Calu3 (cell line): ENCODE measurements around the gene EIF1. TPM values are rescaled to one million over a fixed set of nuclear protein-coding genes. Genes with fewer than 3 reads are reported as not detected.

ENCODE experiments used
- BruUV-seq: library from RNA; stranded (reverse); fragments of 400-500 nt; replicated peaks from 2 replicates; lab custom pipeline; 2021; lab: Mats Ljungman, UMichigan
- CTCF ChIA-PET: fragments of 300-600 bp; sonication (Branson Sonifier 250); formaldehyde crosslinking; loops from one replicate; lab custom pipeline; 2022; ENCODE audit warnings: antibody characterized with exemption; lab: Charles Lee
- DNase-seq: peaks from one replicate; pipeline ENCODE4 v3.0.0; 2022
- H3K27ac Mint-ChIP-seq: one replicate; pipeline ENCODE4 v1.8.0; 2022; ENCODE audit warnings: mixed read lengths; ENCODE audit not compliant: unreplicated experiment
- H3K27me3 Mint-ChIP-seq: one replicate; pipeline ENCODE4 v1.8.0; 2022; ENCODE audit warnings: mixed read lengths; ENCODE audit not compliant: unreplicated experiment
- H3K36me3 Mint-ChIP-seq: one replicate; pipeline ENCODE4 v1.8.0; 2022; ENCODE audit warnings: mild to moderate bottlenecking, moderate library complexity, mixed read lengths; ENCODE audit not compliant: insufficient read depth, unreplicated experiment
- H3K4me1 Mint-ChIP-seq: one replicate; pipeline ENCODE4 v1.8.0; 2022; ENCODE audit warnings: mild to moderate bottlenecking, low read depth, mixed read lengths; ENCODE audit not compliant: unreplicated experiment
- H3K4me3 Mint-ChIP-seq: one replicate; pipeline ENCODE4 v1.8.0; 2022; ENCODE audit warnings: mild to moderate bottlenecking, low read depth, moderate library complexity, mixed read lengths; ENCODE audit not compliant: unreplicated experiment
- H3K9me3 Mint-ChIP-seq: one replicate; pipeline ENCODE4 v1.8.0; 2022; ENCODE audit warnings: low read depth, mixed read lengths; ENCODE audit not compliant: unreplicated experiment
- intact Hi-C: fragments of 100-400 bp; cut with micrococcal nuclease; formaldehyde crosslinking; loops from one replicate; pipeline ENCODE4 v1.10.0; 2022; ENCODE audit not compliant: unreplicated experiment
- total RNA-seq: library from RNA; stranded (reverse); gene quantifications from 2 replicates; pipeline ENCODE4 v1.2.3, GENCODE V29; 2022
- TF ChIP-seq, protein P1 (sequence below): fragments of 200-600 bp; IDR thresholded peaks from one replicate; pipeline ENCODE4 v1.8.0; 2022; ENCODE audit warnings: antibody characterized with exemption; ENCODE audit not compliant: unreplicated experiment

Gene EIF1
- total RNA-seq, 1 experiment from 2014 or later: 937 TPM

DNA sequence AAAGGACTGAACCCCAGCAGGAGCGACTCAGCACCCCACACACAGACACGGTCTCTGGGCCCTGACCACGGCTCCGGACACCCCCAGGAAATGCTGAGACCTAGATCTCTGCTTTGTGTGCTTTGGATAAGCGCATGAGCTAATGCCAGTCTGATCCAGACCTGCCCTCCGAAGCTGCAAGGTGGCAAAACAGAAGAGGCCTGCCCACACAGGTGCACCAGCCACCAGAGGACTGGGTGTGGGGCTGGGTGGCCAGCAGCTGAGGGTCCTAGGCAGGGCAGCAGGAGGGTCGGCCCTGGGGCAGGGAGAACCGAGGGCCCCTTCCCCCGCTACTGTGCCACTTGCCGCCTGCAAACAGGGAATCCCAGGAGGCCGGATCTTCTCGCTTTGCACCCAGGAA, 30.7 kb upstream of the EIF1 start:
- Mint-ChIP-seq H3K27ac (no peak overlapping the region), H3K4me3 (no peak overlapping the region), H3K4me1 (peaks cover 37% of the 10 kb centered on the region), H3K27me3 (no peaks in the 10 kb centered on the region), H3K9me3 (no peaks in the 10 kb centered on the region), H3K36me3 (peaks cover 17% of the 10 kb centered on the region)
- TF ChIP-seq, protein P1, sequence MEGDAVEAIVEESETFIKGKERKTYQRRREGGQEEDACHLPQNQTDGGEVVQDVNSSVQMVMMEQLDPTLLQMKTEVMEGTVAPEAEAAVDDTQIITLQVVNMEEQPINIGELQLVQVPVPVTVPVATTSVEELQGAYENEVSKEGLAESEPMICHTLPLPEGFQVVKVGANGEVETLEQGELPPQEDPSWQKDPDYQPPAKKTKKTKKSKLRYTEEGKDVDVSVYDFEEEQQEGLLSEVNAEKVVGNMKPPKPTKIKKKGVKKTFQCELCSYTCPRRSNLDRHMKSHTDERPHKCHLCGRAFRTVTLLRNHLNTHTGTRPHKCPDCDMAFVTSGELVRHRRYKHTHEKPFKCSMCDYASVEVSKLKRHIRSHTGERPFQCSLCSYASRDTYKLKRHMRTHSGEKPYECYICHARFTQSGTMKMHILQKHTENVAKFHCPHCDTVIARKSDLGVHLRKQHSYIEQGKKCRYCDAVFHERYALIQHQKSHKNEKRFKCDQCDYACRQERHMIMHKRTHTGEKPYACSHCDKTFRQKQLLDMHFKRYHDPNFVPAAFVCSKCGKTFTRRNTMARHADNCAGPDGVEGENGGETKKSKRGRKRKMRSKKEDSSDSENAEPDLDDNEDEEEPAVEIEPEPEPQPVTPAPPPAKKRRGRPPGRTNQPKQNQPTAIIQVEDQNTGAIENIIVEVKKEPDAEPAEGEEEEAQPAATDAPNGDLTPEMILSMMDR: no peak
- DNase-seq: no peak
- intact Hi-C loops: no loop called here
- CTCF ChIA-PET: interaction anchor here (0.9 to 3.0 kb wide), 2 partner anchors 78 to 109 kb away, joined by 5 to 8 read pairs; no protein-coding TSS in a partner anchor
- no TSS peak for BruUV-seq

DNA sequence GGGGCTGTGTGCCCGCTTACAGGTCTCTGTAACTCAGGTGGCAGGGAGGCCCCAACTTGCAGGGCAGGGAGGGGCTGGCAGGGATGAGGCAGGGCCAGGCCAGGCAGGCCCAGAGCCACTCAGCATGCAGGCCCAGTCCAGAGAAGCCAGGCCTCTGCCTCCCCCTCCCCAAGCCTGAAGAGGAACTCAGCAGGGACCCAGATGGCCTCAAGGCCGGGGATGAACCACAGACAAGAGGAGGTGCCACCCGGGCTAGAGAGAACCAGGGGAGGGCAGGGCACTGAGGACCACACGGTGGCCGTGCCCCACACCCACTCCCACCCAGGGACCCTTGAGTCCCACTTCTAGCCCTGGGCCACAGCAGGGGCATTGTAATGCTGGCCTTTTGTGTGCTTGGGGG, 29.8 kb upstream of the EIF1 start:
- TF ChIP-seq, protein P1: no peak
- Mint-ChIP-seq H3K4me1 (peaks cover 41% of the 10 kb centered on the region), H3K27ac (no peak overlapping the region), H3K9me3 (no peaks in the 10 kb centered on the region), H3K27me3 (no peaks in the 10 kb centered on the region), H3K36me3 (peaks cover 17% of the 10 kb centered on the region), H3K4me3 (no peak overlapping the region)
- intact Hi-C loops: no loop called here
- CTCF ChIA-PET: interaction anchor here (3.0 kb wide), 1 partner anchor 110 kb away, joined by 8 read pairs; no protein-coding TSS in a partner anchor
- BruUV-seq: no TSS peak
- no peak for DNase-seq

DNA sequence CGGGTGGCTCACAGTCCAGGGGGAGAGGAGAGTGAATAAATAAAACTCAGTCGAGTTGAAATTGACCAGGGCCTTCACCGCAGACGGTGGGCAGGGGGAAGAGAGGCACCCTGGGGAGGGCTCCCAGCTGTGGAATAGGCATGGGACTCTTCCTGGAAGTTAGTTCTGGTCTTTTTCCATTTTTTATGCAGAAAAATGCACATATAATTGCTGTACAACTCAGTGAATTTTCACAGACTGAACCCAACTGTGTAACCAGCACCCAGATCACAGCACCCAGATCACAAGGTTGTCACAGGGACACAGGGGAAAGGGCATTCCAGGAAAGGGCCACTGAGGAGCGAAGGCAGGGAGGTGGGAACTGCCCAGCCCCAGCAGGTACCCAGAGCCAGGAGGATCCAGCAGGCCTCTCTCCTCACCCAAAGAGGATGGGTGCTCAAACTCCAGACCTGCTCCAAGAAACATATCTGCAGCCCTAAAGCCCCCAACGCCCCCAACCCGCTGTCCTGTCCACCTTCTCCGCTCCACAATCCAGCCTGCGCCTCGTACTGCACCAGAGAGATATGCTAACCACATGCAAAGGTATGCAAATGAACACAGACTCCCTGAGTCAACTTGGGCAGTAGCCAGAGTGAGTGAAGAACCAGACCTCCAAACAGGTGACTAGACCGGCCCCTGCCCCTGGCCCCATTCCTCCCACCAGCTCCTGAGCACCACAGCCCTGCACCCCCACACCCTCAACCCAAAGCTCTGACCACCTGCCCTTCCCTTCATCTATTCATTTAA, 29.1 kb upstream of the EIF1 start:
- Mint-ChIP-seq H3K4me1 (peaks cover 46% of the 10 kb centered on the region), H3K27me3 (no peaks in the 10 kb centered on the region), H3K9me3 (no peaks in the 10 kb centered on the region), H3K36me3 (peaks cover 17% of the 10 kb centered on the region), H3K27ac (no peak overlapping the region), H3K4me3 (no peak overlapping the region)
- intact Hi-C loops: loop anchor here (10.0 kb wide), 2 partner anchors 245 to 335 kb away; no protein-coding TSS in a partner anchor
- DNase-seq: no peak
- no TSS peak for BruUV-seq
- TF ChIP-seq, protein P1: no peak
- CTCF ChIA-PET: interaction anchor here (1.1 to 5.0 kb wide), 3 partner anchors 9 to 111 kb away, joined by 3 to 245 read pairs (median 8); no protein-coding TSS in a partner anchor

DNA sequence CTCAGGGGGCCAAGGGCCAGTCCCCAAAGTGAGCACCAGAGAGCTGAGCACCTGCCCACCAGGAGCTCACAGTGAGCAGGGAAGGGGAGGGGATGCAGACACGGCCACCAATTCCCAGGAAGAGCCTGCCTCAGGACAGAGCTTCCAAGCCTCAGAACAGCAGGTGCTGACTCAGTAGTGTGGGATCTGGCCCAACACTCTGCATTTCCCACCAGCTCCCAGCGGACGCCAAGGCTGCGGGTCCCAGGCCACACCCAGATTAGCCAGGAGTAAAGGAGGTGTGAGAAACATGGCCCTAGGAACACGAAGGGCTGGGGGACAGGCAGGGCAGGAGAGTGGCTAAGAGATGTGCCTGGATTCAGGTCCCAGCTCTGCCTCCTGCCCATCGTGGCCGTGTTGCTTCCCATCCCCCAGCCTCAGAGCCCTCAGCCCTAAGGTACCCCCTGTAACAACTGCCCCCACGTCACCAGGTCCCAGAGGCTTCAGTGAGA, 28.4 kb upstream of the EIF1 start:
- no peaks in the 10 kb centered on the region for H3K9me3 Mint-ChIP-seq
- intact Hi-C loops: loop anchor here (10.0 kb wide), 2 partner anchors 245 to 335 kb away; no protein-coding TSS in a partner anchor
- CTCF ChIA-PET: interaction anchor here (1.1 to 8.5 kb wide), 5 partner anchors 9 to 124 kb away, joined by 3 to 245 read pairs (median 8); no protein-coding TSS in a partner anchor
- TF ChIP-seq, protein P1: no peak
- no peak overlapping the region for H3K4me3 Mint-ChIP-seq
- H3K4me1 Mint-ChIP-seq: peaks cover 42% of the 10 kb centered on the region
- no peak for DNase-seq
- no TSS peak for BruUV-seq
- H3K27ac Mint-ChIP-seq: no peak overlapping the region
- peaks cover 14% of the 10 kb centered on the region for H3K36me3 Mint-ChIP-seq
- no peaks in the 10 kb centered on the region for H3K27me3 Mint-ChIP-seq
